ENCODE data around the gene SLC25A47.
"Not testable (repeated sequence)": the region's sequence is repeated elsewhere in the genome, so short reads cannot be mapped to it uniquely, and the experiment has no call there.

Gene SLC25A47

GRCh38 chr14:100296729-100297128 is 26.4 kb upstream of the SLC25A47 start:
- not testable (repeated sequence) for H3K27me3 Mint-ChIP-seq, H3K4me1 Mint-ChIP-seq, H3K9me3 Mint-ChIP-seq, H3K36me3 Mint-ChIP-seq, H3K4me3 Mint-ChIP-seq, H3K27ac Mint-ChIP-seq

- Mint-ChIP-seq H3K36me3 (no peaks in the 10 kb centered on the region), H3K27me3 (no peaks in the 10 kb centered on the region), H3K4me3 (no peak overlapping the region), H3K9me3 (no peaks in the 10 kb centered on the region), H3K4me1 (no peaks in the 10 kb centered on the region), H3K27ac (no peak overlapping the region)
Measured at GRCh38 chr14:100297320-100298300, 25.5 kb upstream of the SLC25A47 start.

GRCh38 chr14:100298551-100299237 is 24.4 kb upstream of the SLC25A47 start:
- Mint-ChIP-seq H3K36me3 (no peaks in the 10 kb centered on the region), H3K4me3 (no peak overlapping the region), H3K4me1 (no peaks in the 10 kb centered on the region), H3K9me3 (no peaks in the 10 kb centered on the region), H3K27me3 (no peaks in the 10 kb centered on the region), H3K27ac (no peak overlapping the region)

- Mint-ChIP-seq H3K4me3 (no peak overlapping the region), H3K27me3 (no peaks in the 10 kb centered on the region), H3K4me1 (no peaks in the 10 kb centered on the region), H3K9me3 (no peaks in the 10 kb centered on the region), H3K27ac (no peak overlapping the region), H3K36me3 (no peaks in the 10 kb centered on the region)
Measured at GRCh38 chr14:100299238-100299560, 23.9 kb upstream of the SLC25A47 start.

GRCh38 chr14:100302616-100303015 is 20.5 kb upstream of the SLC25A47 start:
- Mint-ChIP-seq H3K4me1 (peaks cover 10% of the 10 kb centered on the region), H3K36me3 (no peaks in the 10 kb centered on the region), H3K27me3 (peaks cover 2% of the 10 kb centered on the region), H3K4me3 (no peak overlapping the region), H3K9me3 (no peaks in the 10 kb centered on the region), H3K27ac (no peak overlapping the region)

- no peak overlapping the region for H3K4me3 Mint-ChIP-seq
- no peak overlapping the region for H3K27ac Mint-ChIP-seq
- H3K27me3 Mint-ChIP-seq: peaks cover 2% of the 10 kb centered on the region
- H3K36me3 Mint-ChIP-seq: no peaks in the 10 kb centered on the region
- no peaks in the 10 kb centered on the region for H3K9me3 Mint-ChIP-seq
- peaks cover 10% of the 10 kb centered on the region for H3K4me1 Mint-ChIP-seq
Measured at GRCh38 chr14:100303179-100303578, 20.0 kb upstream of the SLC25A47 start.

- Mint-ChIP-seq H3K4me3 (no peak overlapping the region), H3K9me3 (no peaks in the 10 kb centered on the region), H3K36me3 (no peaks in the 10 kb centered on the region), H3K27me3 (peaks cover 2% of the 10 kb centered on the region), H3K4me1 (peaks cover 10% of the 10 kb centered on the region), H3K27ac (no peak overlapping the region)
Measured at GRCh38 chr14:100303925-100304324, 19.2 kb upstream of the SLC25A47 start.

- Mint-ChIP-seq H3K4me1 (peaks cover 10% of the 10 kb centered on the region), H3K4me3 (peak overlapping the region; percentile 88), H3K27me3 (peaks cover 2% of the 10 kb centered on the region), H3K36me3 (no peaks in the 10 kb centered on the region), H3K9me3 (no peaks in the 10 kb centered on the region), H3K27ac (peak overlapping the region; percentile 85)
Measured at GRCh38 chr14:100304825-100305323, 18.3 kb upstream of the SLC25A47 start.

- H3K36me3 Mint-ChIP-seq: no peaks in the 10 kb centered on the region
- peak overlapping the region; percentile 85 for H3K27ac Mint-ChIP-seq
- H3K4me1 Mint-ChIP-seq: peaks cover 10% of the 10 kb centered on the region
- peaks cover 2% of the 10 kb centered on the region for H3K27me3 Mint-ChIP-seq
- H3K9me3 Mint-ChIP-seq: no peaks in the 10 kb centered on the region
- peak overlapping the region; percentile 88 for H3K4me3 Mint-ChIP-seq
Measured at GRCh38 chr14:100305324-100306100, 17.6 kb upstream of the SLC25A47 start.

GRCh38 chr14:100306101-100306997 is 16.8 kb upstream of the SLC25A47 start, which contains the start of gene SLC25A29:
TSS of gene SLC25A29 (minus strand) at chr14:100306444. CDS start at chr14:100306232, 212 bp downstream.
- Mint-ChIP-seq H3K27ac (no peak within 1 kb of the TSS), H3K27me3 (peaks cover 2% of the 10 kb centered on the region), H3K4me3 (peak within 1 kb of the TSS; percentile 88), H3K4me1 (peaks cover 10% of the 10 kb centered on the region), H3K36me3 (no peaks in the 10 kb centered on the region), H3K9me3 (no peaks in the 10 kb centered on the region)

- Mint-ChIP-seq H3K4me1 (peaks cover 10% of the 10 kb centered on the region), H3K4me3 (peak overlapping the region; percentile 68), H3K27ac (no peak overlapping the region)
Measured at GRCh38 chr14:100306998-100307765, 16.0 kb upstream of the SLC25A47 start.

GRCh38 chr14:100307766-100308426 is 15.2 kb upstream of the SLC25A47 start:
- H3K36me3 Mint-ChIP-seq: no peaks in the 10 kb centered on the region
- H3K4me3 Mint-ChIP-seq: peak overlapping the region; percentile 68
- peaks cover 2% of the 10 kb centered on the region for H3K27me3 Mint-ChIP-seq
- H3K9me3 Mint-ChIP-seq: no peaks in the 10 kb centered on the region
- no peak overlapping the region for H3K27ac Mint-ChIP-seq
- peaks cover 10% of the 10 kb centered on the region for H3K4me1 Mint-ChIP-seq

More at GRCh38 chr14:100306998-100307765, 16.0 kb upstream of the SLC25A47 start:
- Mint-ChIP-seq H3K9me3 (no peaks in the 10 kb centered on the region), H3K27me3 (peaks cover 2% of the 10 kb centered on the region), H3K36me3 (no peaks in the 10 kb centered on the region)

GRCh38 chr14:100308427-100308792 is 14.7 kb upstream of the SLC25A47 start:
- H3K27me3 Mint-ChIP-seq, H3K36me3 Mint-ChIP-seq: not testable (repeated sequence)
- H3K27ac Mint-ChIP-seq: peak overlapping the region; percentile 15

More at GRCh38 chr14:100308427-100308792, 14.7 kb upstream of the SLC25A47 start:
- not testable (repeated sequence) for H3K9me3 Mint-ChIP-seq, H3K4me3 Mint-ChIP-seq
- peaks cover 10% of the 10 kb centered on the region for H3K4me1 Mint-ChIP-seq
